K562 (cell line): ENCODE data around the gene EHD2. TPM values are rescaled to one million over a fixed set of nuclear protein-coding genes. Genes with fewer than 3 reads are reported as not detected.
"Not testable (repeated sequence)": the region's sequence is repeated elsewhere in the genome, so short reads cannot be mapped to it uniquely, and the experiment has no call there.

Experiments
- ATAC-seq: fragments of 200-7000 bp; cut with Tn5 transposase; 3 replicates; pipeline ENCODE4 v1.9.1; 2020; ENCODE audit warnings: moderate library complexity
- BruUV-seq: library from RNA; stranded (reverse); fragments of 400-500 nt; replicated peaks from 2 replicates; lab custom pipeline; 2021; lab: Mats Ljungman, UMichigan
- CTCF ChIA-PET: fragments of 300-600 bp; formaldehyde crosslinking; extraction: SDS; loops from one replicate; lab custom pipeline; 2021; ENCODE audit warnings: low intra/inter-chr PET ratio; lab: Yijun Ruan, JAX
- POLR2A ChIA-PET: fragments of 300-600, 350-650 bp; sonication (Branson Sonifier 250); formaldehyde crosslinking; extraction: SDS; loops from one replicate; lab custom pipeline; 2021; ENCODE audit warnings: antibody characterized with exemption, inconsistent platforms; lab: Yijun Ruan, JAX
- DNase-seq, 4 experiments: peaks; one replicate each; pipeline versions ENCODE4 v3.0.0 to v3.0.0-alpha.2; 2011 to 2018; ENCODE audit warnings: low spot score in 3 of 4, mixed read lengths in 3 of 4; ENCODE audit errors: extremely low read depth in 1 of 4
- FAIRE-seq: peaks from 2 replicates; lab custom pipeline; 2011; peaks lifted over from hg19 to GRCh38; lab: Jason Lieb, UNC
- H2AFZ ChIP-seq: 2 replicates; pipeline ENCODE4 v1.6.0; 2011; ENCODE audit warnings: low read depth, low read length, control low read depth, inconsistent platforms
- H3K27ac ChIP-seq: fragments of 200-600 bp; 3 replicates; pipeline ENCODE4 v1.8.0; 2011; ENCODE audit warnings: low read depth, mild to moderate bottlenecking, control low read depth, inconsistent platforms, low read length, moderate library complexity, mixed read lengths; ENCODE audit errors: extremely low read depth
- H3K27me3 ChIP-seq, 2 experiments: fragments of 300-600 bp in 1 of 2; 2 replicates in 1 of 2; 3 replicates in 1 of 2; pipeline versions ENCODE4 v1.6.0 to v1.8.0; 2011; ENCODE audit warnings: inconsistent platforms in 2 of 2, low read length in 2 of 2, mild to moderate bottlenecking in 1 of 2, mixed read lengths in 1 of 2, moderate library complexity in 1 of 2; ENCODE audit not compliant: control insufficient read depth in 2 of 2, insufficient read depth in 2 of 2
- H3K36me3 ChIP-seq: fragments of 300-600 bp; 3 replicates; pipeline ENCODE4 v1.8.0; 2011; ENCODE audit warnings: mild to moderate bottlenecking, low read length, inconsistent platforms; ENCODE audit not compliant: control insufficient read depth, insufficient read depth
- H3K4me1 ChIP-seq, 2 experiments: fragments of 200-600 bp in 1 of 2; replicated peaks in 1 of 2; 2 replicates in 1 of 2; 3 replicates in 1 of 2; pipeline versions ENCODE4 v1.5.1 to v1.8.0; 2011; ENCODE audit warnings: inconsistent platforms in 2 of 2, low read length in 2 of 2, mild to moderate bottlenecking in 1 of 2, mixed read lengths in 1 of 2, moderate library complexity in 1 of 2; ENCODE audit not compliant: control insufficient read depth in 2 of 2, insufficient read depth in 2 of 2
- H3K4me2 ChIP-seq: 2 replicates; pipeline ENCODE4 v1.6.1; 2011; ENCODE audit warnings: low read length, control low read depth, inconsistent platforms, mixed read lengths; ENCODE audit not compliant: insufficient read depth
- H3K4me3 ChIP-seq: fragments of 200-600 bp; sonication (generic), shearing (Covaris generic); 2 replicates; pipeline ENCODE4 v1.5.1; 2016; ENCODE audit warnings: control low read depth, inconsistent platforms
- H3K79me2 ChIP-seq: fragments of 200-600 bp; 3 replicates; pipeline ENCODE4 v1.8.0; 2011; ENCODE audit warnings: low read length, inconsistent platforms; ENCODE audit not compliant: control insufficient read depth, insufficient read depth
- H3K9ac ChIP-seq, 2 experiments: 2 replicates each; pipeline versions ENCODE4 v1.6.0 to v1.6.1; 2011; ENCODE audit warnings: low read depth in 2 of 2, low read length in 2 of 2, control low read depth in 1 of 2, inconsistent platforms in 1 of 2, mild to moderate bottlenecking in 1 of 2, mixed read lengths in 1 of 2; ENCODE audit not compliant: insufficient read depth in 1 of 2
- H3K9me1 ChIP-seq: one replicate; pipeline ENCODE4 v1.6.0; 2011; ENCODE audit warnings: inconsistent platforms, mild to moderate bottlenecking, low read length, moderate library complexity; ENCODE audit not compliant: control insufficient read depth, insufficient read depth
- H3K9me3 ChIP-seq: replicated peaks from 2 replicates; pipeline ENCODE4 v1.5.1; 2011; ENCODE audit warnings: low read depth, low read length, inconsistent platforms; ENCODE audit not compliant: control insufficient read depth, insufficient read depth
- H4K20me1 ChIP-seq: replicated peaks from 2 replicates; pipeline ENCODE4 v1.6.1; 2011; ENCODE audit warnings: low read length, inconsistent platforms, mixed read lengths; ENCODE audit not compliant: control insufficient read depth, insufficient read depth
- BCOR ChIP-seq: fragments of 450-650 bp; IDR thresholded peaks from 2 replicates; pipeline ENCODE4 v1.6.1; 2016
- DPF2 ChIP-seq: fragments of 450-650 bp; IDR thresholded peaks from 2 replicates; pipeline ENCODE4 v1.6.1; 2016
- ELF4 ChIP-seq: fragments of 450-650 bp; formaldehyde crosslinking; IDR thresholded peaks from 2 replicates; pipeline ENCODE4 v1.4.0; 2022; ENCODE audit warnings: missing genetic modification characterization
- FOXM1 ChIP-seq, 2 experiments: fragments of 450-650 bp in 1 of 2; sonication (generic) in 1 of 2; formaldehyde crosslinking in 1 of 2; IDR thresholded peaks; 2 replicates each; pipeline versions ENCODE4 v1.6.1 to v1.9.0; 2017 to 2022; ENCODE audit warnings: low read depth in 2 of 2, mild to moderate bottlenecking in 2 of 2, missing genetic modification reagents in 1 of 2, moderate library complexity in 1 of 2
- LARP7 ChIP-seq: fragments of 450-650 bp; IDR thresholded peaks from 2 replicates; pipeline ENCODE4 v1.6.1; 2016
- OTX1 ChIP-seq: fragments of 450-650 bp; formaldehyde crosslinking; IDR thresholded peaks from 2 replicates; pipeline ENCODE4 v1.4.0; 2022; ENCODE audit warnings: mild to moderate bottlenecking
- SUPT5H ChIP-seq: fragments of 450-650 bp; IDR thresholded peaks from 2 replicates; pipeline ENCODE4 v1.6.1; 2016
- WGBS: fragments of 100-300 bp; shearing (Covaris generic); methylation state at CpG from one replicate; pipeline ENCODE4 v1.1.6; 2016; ENCODE audit warnings: low coverage, mixed read lengths; ENCODE audit not compliant: insufficient coverage; ENCODE audit errors: missing lambda C conversion rate; 5-methylcytosine and 5-hydroxymethylcytosine counted together
- in situ Hi-C: fragments of 300-500 bp; cut with MboI; formaldehyde crosslinking; loops from 4 replicates; pipeline ENCODE4 v1.15.0; 2018; ENCODE audit warnings: inconsistent platforms, mixed read lengths
- intact Hi-C: fragments of 100-400 bp; cut with micrococcal nuclease; formaldehyde crosslinking; loops from 2 replicates; pipeline ENCODE4 v1.14.2; 2022
- polyA plus RNA-seq, 8 experiments: library from polyadenylated mRNA; depleted of rRNA in 4 of 8; stranded (reverse) in 5 of 8; unstranded in 3 of 8; fragments of >200 nt; fragmentation: Nextera tagmentation in 2 of 8; fragmentation: Illumina TruSeq in 1 of 8; extraction: Ambion mirVana in 2 of 8; extraction: Trizol in 1 of 8; gene quantifications; 2 replicates each; pipeline versions ENCODE4 v1.2.1 to v1.2.3, GENCODE V29; 2011 to 2014; ENCODE audit warnings: inconsistent platforms in 1 of 8, missing spikeins in 1 of 8
- total RNA-seq, 7 experiments: library from RNA; depleted of rRNA in 6 of 7; stranded (reverse); fragments of >200 nt in 6 of 7; fragmentation: Illumina TruSeq in 2 of 7; extraction: Trizol in 2 of 7; gene quantifications; 2 replicates each; pipeline versions ENCODE4 v1.2.1 to v1.2.3, GENCODE V29; 2011 to 2021; ENCODE audit warnings: low replicate concordance in 1 of 7
- TF ChIP-seq, protein P1 (sequence below): fragments of 450-650 bp; formaldehyde crosslinking; conservative IDR thresholded peaks from 2 replicates; pipeline ENCODE4 v1.4.0; 2022; ENCODE audit warnings: mild to moderate bottlenecking, missing genetic modification characterization
- TF ChIP-seq, protein P2 (sequence below): IDR thresholded peaks from 2 replicates; pipeline ENCODE4 v1.6.1; 2016; ENCODE audit warnings: missing genetic modification characterization, missing compliant biosample characterization

EHD2 gene
- total and polyA plus RNA-seq, 9 of the 15 experiments (the other 6 are each of a cell fraction or from before 2014, with no cell fraction given) = 1.7 to 32.2 (median 3.0) TPM

DNA sequence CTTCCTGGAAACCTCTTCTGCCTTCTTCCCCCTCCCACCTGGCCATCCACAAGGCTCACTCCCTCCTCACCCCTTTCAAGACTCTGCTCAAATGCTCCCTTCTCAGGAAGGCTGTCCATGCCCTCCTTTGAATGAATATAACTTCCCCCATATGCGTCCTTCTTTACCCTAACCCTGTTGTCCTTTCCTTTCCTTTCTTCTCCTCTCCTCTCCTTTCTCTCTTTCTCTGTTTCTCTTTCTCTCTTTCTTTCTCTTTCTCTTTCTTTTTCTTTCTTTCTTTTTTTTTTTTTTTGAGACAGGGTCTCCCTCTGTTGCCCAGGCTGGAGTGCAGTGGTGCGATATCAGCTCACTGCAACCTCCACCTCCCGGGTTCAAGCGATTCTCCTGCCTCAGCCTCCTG, 15.1 kb downstream of the EHD2 start:
- BruUV-seq; H4K20me1 ChIP-seq; H3K9me3 ChIP-seq; in situ Hi-C loops; H3K79me2 ChIP-seq; H3K27me3 ChIP-seq; H3K4me3 ChIP-seq; DNase-seq; TF ChIP-seq FOXM1 (CRISPR knock-in tag; IDR thresholded peaks at IDR 0.05; ENCODE audit: low read depth): not testable (repeated sequence)
- H3K9ac ChIP-seq = peak overlapping the region in 1 of 2 experiments; percentile 78; a peak in 1 of 4 replicates
- H3K36me3 ChIP-seq = peaks cover 37% of the 10 kb centered on the region; the same call in 2 of the 3 replicates
- 0 out of 2 replicates have a peak, but pooled peaks have one; percentile 18 for TF ChIP-seq DPF2
- TF ChIP-seq, protein P1, sequence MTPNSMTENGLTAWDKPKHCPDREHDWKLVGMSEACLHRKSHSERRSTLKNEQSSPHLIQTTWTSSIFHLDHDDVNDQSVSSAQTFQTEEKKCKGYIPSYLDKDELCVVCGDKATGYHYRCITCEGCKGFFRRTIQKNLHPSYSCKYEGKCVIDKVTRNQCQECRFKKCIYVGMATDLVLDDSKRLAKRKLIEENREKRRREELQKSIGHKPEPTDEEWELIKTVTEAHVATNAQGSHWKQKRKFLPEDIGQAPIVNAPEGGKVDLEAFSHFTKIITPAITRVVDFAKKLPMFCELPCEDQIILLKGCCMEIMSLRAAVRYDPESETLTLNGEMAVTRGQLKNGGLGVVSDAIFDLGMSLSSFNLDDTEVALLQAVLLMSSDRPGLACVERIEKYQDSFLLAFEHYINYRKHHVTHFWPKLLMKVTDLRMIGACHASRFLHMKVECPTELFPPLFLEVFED (CRISPR knock-in tag) = 0 out of 2 replicates have a peak, but pooled peaks have one; percentile 22
- TF ChIP-seq OTX1 (CRISPR knock-in tag) = 0 out of 2 replicates have a peak, but pooled peaks have one; percentile 28
- TF ChIP-seq BCOR = peak; percentile 33; the same call in 1 of the 2 replicates
- TF ChIP-seq ELF4 (CRISPR knock-in tag) = 0 out of 2 replicates have a peak, but pooled peaks have one; percentile 19
- TF ChIP-seq SUPT5H = peak; percentile 4; the same call in 1 of the 2 replicates
- 0 out of 2 replicates have a peak, but pooled peaks have one; percentile 11 for TF ChIP-seq FOXM1 (IDR thresholded peaks at IDR 0.05; ENCODE audit: low read depth)
- TF ChIP-seq, protein P2, sequence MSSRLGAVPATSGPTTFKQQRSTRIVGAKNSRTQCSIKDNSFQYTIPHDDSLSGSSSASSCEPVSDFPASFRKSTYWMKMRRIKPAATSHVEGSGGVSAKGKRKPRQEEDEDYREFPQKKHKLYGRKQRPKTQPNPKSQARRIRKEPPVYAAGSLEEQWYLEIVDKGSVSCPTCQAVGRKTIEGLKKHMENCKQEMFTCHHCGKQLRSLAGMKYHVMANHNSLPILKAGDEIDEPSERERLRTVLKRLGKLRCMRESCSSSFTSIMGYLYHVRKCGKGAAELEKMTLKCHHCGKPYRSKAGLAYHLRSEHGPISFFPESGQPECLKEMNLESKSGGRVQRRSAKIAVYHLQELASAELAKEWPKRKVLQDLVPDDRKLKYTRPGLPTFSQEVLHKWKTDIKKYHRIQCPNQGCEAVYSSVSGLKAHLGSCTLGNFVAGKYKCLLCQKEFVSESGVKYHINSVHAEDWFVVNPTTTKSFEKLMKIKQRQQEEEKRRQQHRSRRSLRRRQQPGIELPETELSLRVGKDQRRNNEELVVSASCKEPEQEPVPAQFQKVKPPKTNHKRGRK (tag) = peak; percentile 59; the same call in 1 of the 2 replicates
- TF ChIP-seq LARP7 = 0 out of 2 replicates have a peak, but pooled peaks have one; percentile 45
- TF ChIP-seq, all 486 proteins: peak for 9; not testable (repeated sequence) for 477
- ATAC-seq, CTCF ChIA-PET, FAIRE-seq, H3K27ac ChIP-seq, intact Hi-C loops, H3K9me1 ChIP-seq: not testable (repeated sequence)
- Histone ChIP-seq H2AFZ (0 out of 2 replicates have a peak overlapping the region, but pooled peaks have one; percentile 12), H3K4me2 (peak overlapping the region; percentile 21; the same call in 1 of the 2 replicates), H3K4me1 (peaks cover 13 to 37% of the 10 kb centered on the region in 2 experiments; a peak in 4 of 5 replicates)
- WGBS = 66% methylated on average over 3 of the region's 4 CpGs
- POLR2A ChIA-PET = interaction anchor here (0.7 to 1.4 kb wide), 2 partner anchors 11 to 14 kb away, joined by 4 to 6 read pairs; no protein-coding TSS in a partner anchor
